ENCODE measurements around the gene ROM1.
"Not testable (repeated sequence)": the region's sequence is repeated elsewhere in the genome, so short reads cannot be mapped to it uniquely, and the experiment has no call there.

ROM1 gene

GRCh38 chr11:62650283-62650682 lies 37.2 kb downstream of the ROM1 start:
- not testable (repeated sequence) for DNase-seq

GRCh38 chr11:62652161-62653006 lies 39.3 kb downstream of the ROM1 start:
- no peak for DNase-seq

DNA sequence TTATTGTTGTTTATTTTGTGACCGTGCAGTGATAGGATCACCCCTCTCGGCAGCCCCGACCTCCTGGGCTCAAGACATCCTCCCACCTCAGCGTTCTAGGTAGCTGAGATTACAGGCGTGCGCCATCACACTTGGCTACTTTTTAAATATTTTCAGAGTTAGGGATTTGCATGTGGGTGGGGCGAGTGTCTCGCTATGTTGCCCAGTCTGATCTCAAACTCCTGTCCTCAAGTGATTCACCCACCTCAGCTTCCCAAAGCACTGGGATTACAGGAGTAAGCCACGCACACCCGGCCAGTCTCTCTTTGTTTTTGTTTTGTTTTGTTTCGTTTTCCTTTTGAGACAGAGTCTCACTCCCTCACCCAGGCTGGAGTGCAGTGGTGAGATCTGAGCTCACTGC lies 41.2 kb downstream of the ROM1 start:
- DNase-seq: no peak

GRCh38 chr11:62656796-62657429 lies 43.9 kb downstream of the ROM1 start:
- no peak for DNase-seq

- DNase-seq: peak; percentile 69 to 85
These were observed 51.5 kb downstream of the ROM1 start for GRCh38 chr11:62664405-62665074.

Data from NCI-H526 (cell line).